Stimulated activated CD4-positive, alpha-beta T cell treated with anti-CD3 and anti-CD28 coated beads, TNF-alpha, amount 100 ng/mL, for 24 hours (primary cell): ENCODE measurements around the gene PVR.
"Not testable (repeated sequence)": the region's sequence is repeated elsewhere in the genome, so short reads cannot be mapped to it uniquely, and the experiment has no call there.

Source experiments
- DNase-seq, 3 experiments: peaks; one replicate each; pipeline ENCODE4 v3.0.0-alpha.2; 2020; ENCODE audit warnings: low read depth in 3 of 3

Gene PVR

GRCh38 chr19:44672226-44672625 lies 28.5 kb downstream of the PVR start:
- no peak for DNase-seq

- DNase-seq, result no peak
Measured at GRCh38 chr19:44673510-44673909, 29.8 kb downstream of the PVR start.

- DNase-seq, result no peak
Measured at GRCh38 chr19:44675521-44675920, 31.8 kb downstream of the PVR start.

GRCh38 chr19:44677019-44677811 lies 33.5 kb downstream of the PVR start:
- no peak for DNase-seq

- no peak for DNase-seq
Measured at GRCh38 chr19:44680536-44680935, 36.8 kb downstream of the PVR start.

- no peak for DNase-seq
Measured at GRCh38 chr19:44681992-44682790, 38.5 kb downstream of the PVR start.

- DNase-seq, result no peak
Measured at GRCh38 chr19:44682807-44683206, 39.1 kb downstream of the PVR start.

GRCh38 chr19:44683434-44684210 lies 39.9 kb downstream of the PVR start:
- no peak for DNase-seq

GRCh38 chr19:44684396-44684795 lies 40.7 kb downstream of the PVR start:
- not testable (repeated sequence) for DNase-seq

- DNase-seq, result no peak
Measured at GRCh38 chr19:44684892-44685863, 41.5 kb downstream of the PVR start.

GRCh38 chr19:44685877-44686276 lies 42.2 kb downstream of the PVR start:
- no peak for DNase-seq

- DNase-seq, result no peak
Measured at GRCh38 chr19:44686896-44687295, 43.2 kb downstream of the PVR start.

- no peak for DNase-seq
Measured at GRCh38 chr19:44687888-44688287, 44.2 kb downstream of the PVR start.

GRCh38 chr19:44689290-44690130 lies 45.8 kb downstream of the PVR start:
- peak; percentile 54 to 74 (median 69) for DNase-seq

GRCh38 chr19:44690131-44690440 lies 46.4 kb downstream of the PVR start:
- no peak for DNase-seq

GRCh38 chr19:44692379-44692721 lies 48.6 kb downstream of the PVR start:
- no peak for DNase-seq

GRCh38 chr19:44694184-44694579 lies 50.5 kb downstream of the PVR start:
- DNase-seq, result peak in 1 of 3 experiments; percentile 31

GRCh38 chr19:44696939-44697669 lies 53.4 kb downstream of the PVR start:
- no peak for DNase-seq

GRCh38 chr19:44697670-44698034 lies 53.9 kb downstream of the PVR start:
- DNase-seq, result no peak
